ENCODE measurements around the gene CXCL3. TPM values are rescaled to one million over a fixed set of nuclear protein-coding genes. Genes with fewer than 3 reads are reported as not detected.

The CXCL3 gene
- total RNA-seq, 1 experiment from 2014 or later: 11.1 TPM

GRCh38 chr4:74056114-74056857, 17.8 kb upstream of the CXCL3 start:
- DNase-seq (ENCODE audit: extremely low read depth, low read depth): peak; percentile 80

GRCh38 chr4:74055498-74055897, 17.0 kb upstream of the CXCL3 start:
- no peak for DNase-seq (ENCODE audit: extremely low read depth, low read depth)

- DNase-seq (ENCODE audit: extremely low read depth, low read depth): no peak
Measured at GRCh38 chr4:74055096-74055495, 16.6 kb upstream of the CXCL3 start.

GRCh38 chr4:74054483-74055047, 16.1 kb upstream of the CXCL3 start:
- no peak for DNase-seq (ENCODE audit: extremely low read depth, low read depth)

GRCh38 chr4:74047152-74047551, 8.7 kb upstream of the CXCL3 start:
- DNase-seq (ENCODE audit: extremely low read depth, low read depth): no peak

GRCh38 chr4:74045772-74046171, 7.3 kb upstream of the CXCL3 start:
- DNase-seq (ENCODE audit: extremely low read depth, low read depth): no peak

- DNase-seq (ENCODE audit: extremely low read depth, low read depth): no peak
Measured at GRCh38 chr4:74045247-74045646, 6.8 kb upstream of the CXCL3 start.

GRCh38 chr4:74044677-74045076, 6.2 kb upstream of the CXCL3 start:
- no peak for DNase-seq (ENCODE audit: extremely low read depth, low read depth)

GRCh38 chr4:74042681-74043080, 4.2 kb upstream of the CXCL3 start:
- DNase-seq (ENCODE audit: extremely low read depth, low read depth): no peak

GRCh38 chr4:74041418-74041817, 2.9 kb upstream of the CXCL3 start:
- DNase-seq (ENCODE audit: extremely low read depth, low read depth): no peak

- DNase-seq (ENCODE audit: extremely low read depth, low read depth): no peak
Measured at GRCh38 chr4:74039315-74039763, 850 bp upstream of the CXCL3 start.

- no peak for DNase-seq (ENCODE audit: extremely low read depth, low read depth)
Measured at GRCh38 chr4:74038086-74038424, 434 bp downstream of the CXCL3 start.

- DNase-seq (ENCODE audit: extremely low read depth, low read depth): no peak
Measured at GRCh38 chr4:74037076-74037955, 1.2 kb downstream of the CXCL3 start.

GRCh38 chr4:74033739-74034138, 4.8 kb downstream of the CXCL3 start:
- no peak for DNase-seq (ENCODE audit: extremely low read depth, low read depth)

- no peak for DNase-seq (ENCODE audit: extremely low read depth, low read depth)
Measured at GRCh38 chr4:74032064-74032463, 6.4 kb downstream of the CXCL3 start.

- no peak for DNase-seq (ENCODE audit: extremely low read depth, low read depth)
Measured at GRCh38 chr4:74031576-74031975, 6.9 kb downstream of the CXCL3 start.

- no peak for DNase-seq (ENCODE audit: extremely low read depth, low read depth)
Measured at GRCh38 chr4:74030285-74030684, 8.2 kb downstream of the CXCL3 start.

GRCh38 chr4:74028504-74028903, 10.0 kb downstream of the CXCL3 start:
- no peak for DNase-seq (ENCODE audit: extremely low read depth, low read depth)

GRCh38 chr4:74023709-74024108, 14.8 kb downstream of the CXCL3 start:
- no peak for DNase-seq (ENCODE audit: extremely low read depth, low read depth)

- DNase-seq (ENCODE audit: extremely low read depth, low read depth): no peak
Measured at GRCh38 chr4:74021601-74022000, 16.9 kb downstream of the CXCL3 start.

- no peak for DNase-seq (ENCODE audit: extremely low read depth, low read depth)
Measured at GRCh38 chr4:74018771-74019170, 19.7 kb downstream of the CXCL3 start.

- DNase-seq (ENCODE audit: extremely low read depth, low read depth): no peak
Measured at GRCh38 chr4:74018116-74018515, 20.4 kb downstream of the CXCL3 start.
